Muscle layer of duodenum (tissue), 2 donors: ENCODE data around the gene LRBA.
"Not testable (repeated sequence)": the region's sequence is repeated elsewhere in the genome, so short reads cannot be mapped to it uniquely, and the experiment has no call there.

Source experiments
- H3K27ac ChIP-seq: one replicate; pipeline ENCODE4 v1.7.0; 2013; ENCODE audit warnings: mild to moderate bottlenecking, low read length
- H3K27me3 ChIP-seq: one replicate; pipeline ENCODE4 v1.7.0; 2013; ENCODE audit warnings: low read depth, mild to moderate bottlenecking, control low read depth, low read length
- H3K36me3 ChIP-seq, 2 donors: one replicate each; pipeline ENCODE4 v1.7.0; 2013; ENCODE audit warnings: low read length in 2 of 2, control low read depth in 1 of 2, mild to moderate bottlenecking in 1 of 2; ENCODE audit not compliant: insufficient read depth in 2 of 2, control insufficient read depth in 1 of 2
- H3K4me1 ChIP-seq, 2 donors: one replicate each; pipeline ENCODE4 v1.7.0; 2013; ENCODE audit warnings: low read length in 2 of 2, mild to moderate bottlenecking in 2 of 2, control low read depth in 1 of 2, moderate library complexity in 1 of 2; ENCODE audit not compliant: insufficient read depth in 2 of 2, control insufficient read depth in 1 of 2
- H3K4me3 ChIP-seq, 2 donors: one replicate each; pipeline ENCODE4 v1.7.0; 2013; ENCODE audit warnings: low read length in 2 of 2, low read depth in 1 of 2, mild to moderate bottlenecking in 1 of 2
- H3K9me3 ChIP-seq, 2 donors: one replicate each; pipeline ENCODE4 v1.7.0; 2013; ENCODE audit warnings: low read length in 2 of 2, control low read depth in 1 of 2, mild to moderate bottlenecking in 1 of 2; ENCODE audit not compliant: control insufficient read depth in 1 of 2
- donor health status: healthy.

The LRBA gene

DNA sequence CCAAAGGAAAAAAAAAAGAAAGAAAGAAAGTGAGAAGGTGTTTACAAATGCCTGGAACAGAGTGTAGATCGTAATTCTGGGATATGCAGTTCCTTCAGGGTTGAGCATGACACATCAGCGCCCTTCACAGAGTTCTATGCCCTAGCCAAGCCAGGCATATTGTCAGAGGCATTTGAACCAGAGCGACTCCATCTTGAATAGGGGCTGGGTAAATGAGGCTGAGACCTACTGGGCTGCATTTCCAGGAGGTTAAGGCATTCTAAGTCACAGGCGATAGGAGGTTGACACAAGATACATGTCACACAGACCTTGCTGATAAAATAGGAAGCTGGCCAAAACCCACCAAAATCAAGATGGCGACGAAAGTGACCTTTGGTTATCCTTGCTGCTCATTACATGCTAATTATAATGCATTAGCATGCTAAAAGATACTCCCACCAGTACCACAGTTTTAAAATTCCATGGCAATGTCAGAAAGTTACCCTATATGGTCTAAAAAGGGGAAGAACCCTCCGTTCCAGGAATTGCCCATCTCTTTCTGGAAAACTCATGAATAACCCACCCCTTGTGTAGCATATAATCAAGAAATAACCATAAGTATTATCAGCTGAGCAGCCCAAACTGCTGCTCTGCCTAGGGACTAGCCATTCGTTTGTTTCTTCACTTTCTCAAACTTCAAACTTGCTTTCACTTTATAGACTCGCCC, 23.5 kb upstream of the LRBA start:
- Histone ChIP-seq H3K36me3 (no peaks in the 10 kb centered on the region), H3K27me3 (no peaks in the 10 kb centered on the region), H3K9me3 (no peaks in the 10 kb centered on the region), H3K27ac (no peak overlapping the region), H3K4me3 (no peak overlapping the region), H3K4me1 (peaks cover 0 to 6% of the 10 kb centered on the region in 2 donors)

DNA sequence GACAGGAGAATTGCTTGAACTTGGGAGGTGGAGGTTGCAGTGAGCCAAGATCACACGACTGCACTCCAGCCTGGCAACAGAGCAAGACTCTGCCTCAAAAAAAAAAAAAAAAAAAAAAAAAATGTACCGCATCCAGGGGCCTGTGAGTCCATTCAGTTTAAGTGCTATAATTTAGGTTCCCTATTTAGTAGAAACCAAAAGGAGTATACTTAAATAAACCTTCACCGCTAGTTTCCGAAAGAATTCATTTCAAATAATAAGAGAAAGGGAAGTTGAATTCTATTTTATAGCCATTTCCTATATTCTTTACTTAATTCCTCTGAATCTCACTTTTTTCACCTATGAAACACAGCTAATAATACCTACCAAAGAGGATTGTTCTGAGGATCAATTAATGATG, 20.8 kb upstream of the LRBA start:
- Histone ChIP-seq H3K27ac (no peak overlapping the region), H3K27me3 (no peaks in the 10 kb centered on the region), H3K4me1 (peaks cover 0 to 6% of the 10 kb centered on the region in 2 donors), H3K36me3 (no peaks in the 10 kb centered on the region), H3K9me3 (no peaks in the 10 kb centered on the region), H3K4me3 (no peak overlapping the region)

DNA sequence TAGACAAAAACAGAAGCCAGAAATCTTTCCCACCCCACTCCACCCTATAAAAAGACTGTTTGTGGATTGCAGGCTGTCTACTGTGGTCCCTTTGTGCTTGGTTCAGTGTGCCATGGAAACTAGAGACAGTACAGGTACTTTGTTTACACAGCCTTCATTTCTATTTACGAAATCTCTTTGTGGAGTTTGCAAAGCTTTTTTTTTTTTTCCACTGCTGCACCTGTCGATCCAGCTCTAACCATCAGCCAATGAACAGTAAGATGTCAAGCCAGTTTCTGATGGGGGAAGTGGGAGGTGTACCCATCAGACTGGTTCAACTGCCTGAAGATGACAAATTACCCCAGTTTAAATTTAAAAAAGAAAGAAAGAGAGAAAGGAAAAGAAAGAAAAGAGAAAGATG, 20.2 kb upstream of the LRBA start:
- Histone ChIP-seq H3K4me3 (no peak overlapping the region), H3K27me3 (no peaks in the 10 kb centered on the region), H3K36me3 (no peaks in the 10 kb centered on the region), H3K27ac (no peak overlapping the region), H3K9me3 (no peaks in the 10 kb centered on the region), H3K4me1 (peaks cover 0 to 6% of the 10 kb centered on the region in 2 donors)

DNA sequence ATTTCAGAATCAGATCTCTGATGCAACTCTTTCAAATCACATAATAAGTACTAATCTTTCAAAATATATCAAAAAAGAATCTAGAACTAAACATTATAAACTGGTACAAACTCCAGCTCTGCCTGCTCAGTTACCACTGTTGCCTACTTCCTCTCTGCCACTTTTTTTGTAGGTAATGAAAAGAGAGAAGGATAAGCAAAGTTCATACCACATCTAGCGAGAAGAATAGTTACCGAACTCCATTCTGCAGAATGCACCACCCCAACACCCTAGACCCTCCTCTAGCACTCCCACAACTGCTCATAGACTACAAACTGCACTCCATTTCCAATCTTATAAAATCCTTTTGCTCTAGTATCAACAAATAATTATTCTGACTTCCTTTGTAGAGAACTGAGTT, 19.7 kb upstream of the LRBA start:
- no peaks in the 10 kb centered on the region for H3K27me3 ChIP-seq
- H3K4me1 ChIP-seq, result peaks cover 0 to 6% of the 10 kb centered on the region in 2 donors
- H3K9me3 ChIP-seq, result no peaks in the 10 kb centered on the region
- no peaks in the 10 kb centered on the region for H3K36me3 ChIP-seq
- no peak overlapping the region for H3K27ac ChIP-seq
- no peak overlapping the region for H3K4me3 ChIP-seq

DNA sequence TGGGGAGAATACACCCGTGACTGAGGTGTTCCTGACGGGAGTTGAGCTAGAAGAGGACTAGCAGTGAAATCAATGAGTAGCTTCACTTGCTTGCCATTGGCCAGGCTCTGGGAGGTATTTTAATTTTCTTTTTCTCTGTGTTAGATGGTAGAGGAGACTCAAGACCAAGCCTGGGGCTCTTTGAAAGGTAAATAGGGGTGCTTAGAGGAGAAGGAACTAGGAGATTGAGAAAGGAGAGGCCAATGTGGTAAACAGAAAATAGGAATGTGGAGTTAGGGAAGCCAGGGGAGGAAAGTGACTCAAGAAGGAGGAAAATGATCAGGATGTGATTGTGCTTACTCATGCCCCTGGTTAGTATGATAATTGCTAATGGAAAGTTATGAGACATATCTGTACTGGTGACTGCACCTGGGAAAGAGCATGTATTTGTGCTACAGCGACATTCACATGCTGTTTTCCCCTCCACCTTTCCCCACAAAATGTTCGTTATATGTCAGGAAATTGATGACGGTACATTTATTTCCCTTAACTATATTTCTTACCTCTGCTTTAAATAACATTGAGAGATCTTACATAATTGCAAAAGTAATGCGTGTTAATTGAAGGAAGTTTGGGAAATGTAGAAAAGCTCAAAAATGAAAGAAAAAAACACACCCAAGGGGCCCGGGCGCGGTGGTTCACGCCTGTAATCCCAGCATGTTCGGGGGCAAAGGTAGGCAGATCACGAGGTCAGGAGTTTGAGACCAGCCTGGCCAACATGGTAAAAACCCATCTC, 16.9 kb upstream of the LRBA start:
- no peaks in the 10 kb centered on the region for H3K36me3 ChIP-seq
- H3K4me3 ChIP-seq, result no peak overlapping the region
- H3K27me3 ChIP-seq, result no peaks in the 10 kb centered on the region
- no peaks in the 10 kb centered on the region for H3K9me3 ChIP-seq
- H3K4me1 ChIP-seq, result peaks cover 0 to 6% of the 10 kb centered on the region in 2 donors
- no peak overlapping the region for H3K27ac ChIP-seq

DNA sequence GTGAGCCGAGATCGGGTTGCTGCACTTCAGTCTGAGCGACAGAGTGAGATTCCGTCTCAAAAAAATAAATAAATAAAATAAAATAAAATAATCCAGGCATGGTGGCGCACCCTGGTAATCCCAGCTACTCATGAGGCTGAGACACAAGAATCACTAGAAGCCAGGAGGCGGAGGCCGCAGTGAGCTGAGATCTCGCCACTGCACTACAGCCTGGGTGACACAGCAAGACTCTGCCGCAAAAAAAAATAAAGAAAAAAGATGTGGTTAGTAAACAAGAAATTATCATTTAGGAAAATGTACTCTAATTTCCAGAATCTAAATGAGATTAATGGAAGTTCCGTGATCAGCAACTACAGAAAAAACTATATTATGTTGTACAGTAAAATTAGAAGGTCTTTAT, 14.5 kb upstream of the LRBA start:
- no peaks in the 10 kb centered on the region for H3K36me3 ChIP-seq
- H3K4me1 ChIP-seq, result no peaks in the 10 kb centered on the region
- H3K9me3 ChIP-seq, result no peaks in the 10 kb centered on the region
- H3K27me3 ChIP-seq, result no peaks in the 10 kb centered on the region
- H3K4me3 ChIP-seq, result no peak overlapping the region
- H3K27ac ChIP-seq, result no peak overlapping the region

DNA sequence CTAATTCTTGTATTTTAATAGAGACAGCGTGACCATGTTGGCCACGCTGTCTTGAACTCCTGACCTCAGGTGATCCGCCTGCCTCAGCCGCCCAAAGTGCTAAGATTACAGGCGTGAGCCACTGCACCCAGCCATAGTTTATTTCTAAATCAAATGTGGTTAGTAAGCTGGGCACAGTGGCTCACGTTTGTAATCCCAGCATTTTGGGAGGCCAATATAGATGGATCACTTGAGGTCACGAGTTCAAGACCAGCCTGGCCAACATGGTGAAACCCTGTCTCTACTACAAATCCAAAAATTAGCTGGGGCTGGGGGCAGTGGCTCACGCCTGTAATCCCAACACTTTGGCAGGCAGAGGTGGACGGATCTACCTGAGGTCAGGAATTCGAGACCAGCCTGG, 13.9 kb upstream of the LRBA start:
- H3K4me3 ChIP-seq, H3K9me3 ChIP-seq, H3K4me1 ChIP-seq, H3K27me3 ChIP-seq, H3K36me3 ChIP-seq, H3K27ac ChIP-seq: not testable (repeated sequence)

DNA sequence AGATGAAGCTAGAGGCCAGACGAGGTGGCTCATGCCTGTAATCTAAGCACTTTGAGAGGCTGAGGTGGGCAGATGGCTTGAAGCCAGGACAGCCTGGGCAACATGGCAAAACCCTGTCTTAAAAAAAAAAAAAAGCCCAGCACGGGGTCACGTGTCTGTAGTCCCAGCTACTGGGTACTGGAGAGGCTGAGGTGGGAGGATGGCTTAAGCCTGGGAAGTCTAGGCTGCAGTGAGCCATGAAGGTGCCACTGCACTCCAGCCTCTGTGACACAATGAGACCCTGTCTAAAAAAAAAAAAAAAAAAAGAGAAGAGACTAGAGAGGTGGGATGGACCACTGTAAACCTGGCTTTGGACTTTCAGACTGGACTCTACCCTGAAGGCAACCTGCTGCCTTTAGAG, 10.7 kb upstream of the LRBA start:
- Histone ChIP-seq H3K36me3 (no peaks in the 10 kb centered on the region), H3K27ac (no peak overlapping the region), H3K9me3 (no peaks in the 10 kb centered on the region), H3K4me1 (no peaks in the 10 kb centered on the region), H3K27me3 (no peaks in the 10 kb centered on the region), H3K4me3 (no peak overlapping the region)

DNA sequence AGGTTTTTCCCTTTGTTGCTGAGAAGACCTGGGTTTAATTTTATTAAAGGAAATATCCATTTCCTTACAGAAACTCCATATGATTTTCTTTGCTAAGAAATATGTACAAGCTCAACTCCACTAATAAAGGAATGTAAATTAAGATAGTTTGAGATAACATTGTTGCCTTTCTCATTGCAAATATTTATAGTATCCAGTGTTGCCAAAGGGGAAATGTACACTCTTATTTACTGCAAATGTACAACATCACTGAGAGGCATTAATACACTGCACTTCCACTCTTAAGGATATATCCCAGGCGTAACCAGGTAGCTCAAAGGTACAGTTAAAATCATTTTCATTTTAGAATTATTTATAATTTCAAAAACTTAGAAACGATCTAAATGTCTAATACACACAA, 7.5 kb upstream of the LRBA start:
- Histone ChIP-seq H3K27ac (no peak overlapping the region), H3K9me3 (no peaks in the 10 kb centered on the region), H3K4me3 (no peak overlapping the region), H3K4me1 (no peaks in the 10 kb centered on the region), H3K27me3 (no peaks in the 10 kb centered on the region), H3K36me3 (no peaks in the 10 kb centered on the region)

DNA sequence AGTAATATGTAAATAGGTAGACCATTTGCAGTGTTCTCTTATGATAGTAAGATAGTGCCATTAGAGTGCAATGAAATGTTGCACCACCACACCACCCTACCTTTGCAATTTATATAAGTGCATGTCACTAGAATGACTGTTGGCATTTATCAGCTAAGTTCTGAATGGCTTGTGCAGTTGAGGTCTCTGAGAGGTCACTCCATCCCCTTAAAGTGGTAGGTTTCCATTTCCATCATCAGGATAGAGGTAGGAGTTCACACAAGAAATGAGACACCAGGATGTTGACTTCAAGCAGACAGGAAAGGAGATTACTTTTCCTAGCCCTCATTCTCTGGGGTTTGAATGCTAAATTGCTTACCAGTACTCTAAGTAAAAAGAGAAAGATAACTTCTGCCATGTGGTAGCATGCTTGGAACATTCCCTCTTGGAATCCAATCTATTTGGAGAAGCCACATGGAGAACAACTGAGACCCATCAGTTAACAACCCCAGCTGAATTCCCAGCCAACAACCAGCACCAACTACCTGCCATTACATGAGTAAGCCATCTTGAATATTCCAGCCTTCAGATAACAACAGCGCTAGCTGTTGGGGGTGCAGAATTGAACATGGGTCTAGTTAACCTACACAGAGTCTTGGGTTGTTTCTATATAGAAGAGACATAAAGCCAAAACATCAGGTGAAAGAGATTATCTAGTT, 6.7 kb upstream of the LRBA start:
- no peaks in the 10 kb centered on the region for H3K27me3 ChIP-seq
- H3K4me1 ChIP-seq, result no peaks in the 10 kb centered on the region
- H3K9me3 ChIP-seq, result no peaks in the 10 kb centered on the region
- no peaks in the 10 kb centered on the region for H3K36me3 ChIP-seq
- no peak overlapping the region for H3K27ac ChIP-seq
- H3K4me3 ChIP-seq, result no peak overlapping the region

DNA sequence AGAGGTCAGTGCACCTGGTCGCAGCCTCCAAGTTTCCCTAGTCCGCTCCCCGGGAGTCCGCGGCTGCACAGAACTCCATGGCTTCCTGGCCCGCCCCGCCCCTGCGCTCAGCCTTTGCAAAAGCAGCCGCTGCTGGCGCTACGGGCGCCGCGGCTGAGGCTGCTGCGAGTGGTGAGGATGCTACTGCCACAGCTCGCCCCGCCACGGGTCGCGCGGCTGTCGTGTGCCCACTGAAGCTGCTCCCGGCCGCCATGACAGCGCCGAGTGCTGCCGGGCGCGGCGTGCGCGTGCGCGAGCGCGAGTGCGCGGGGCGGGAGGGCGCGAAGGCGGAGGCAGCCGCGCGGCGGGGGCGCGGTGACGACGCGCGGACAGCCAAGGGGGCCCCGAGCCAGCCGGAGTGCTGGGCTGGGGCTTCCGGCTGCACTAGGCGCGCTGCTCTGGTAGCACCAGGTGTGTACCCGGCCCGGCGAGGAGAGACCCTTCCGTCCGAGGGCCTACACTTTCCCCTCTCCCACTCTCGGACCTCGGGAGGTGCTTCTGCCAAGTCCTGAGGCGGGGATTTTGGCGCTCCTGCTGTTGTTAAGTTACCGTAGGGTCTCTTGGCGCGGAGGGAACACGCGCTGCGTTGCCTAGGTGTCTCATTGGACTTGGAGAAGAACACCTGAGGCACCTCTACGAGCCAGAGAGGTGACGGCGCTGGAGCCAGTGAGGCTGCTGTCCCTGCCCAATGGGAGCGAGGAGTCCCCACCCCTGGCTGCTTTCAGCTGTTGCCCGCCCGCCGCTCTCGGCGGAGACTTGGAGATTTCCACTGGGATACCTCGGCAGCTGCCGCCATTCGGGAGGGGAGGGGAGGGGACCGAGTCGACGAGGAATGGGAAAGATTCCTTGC, 619 bp upstream of the LRBA start:
- Histone ChIP-seq H3K4me3 (peak overlapping the region; percentile 99 to 100), H3K4me1 (peaks cover 4 to 10% of the 10 kb centered on the region in 2 donors), H3K36me3 (no peaks in the 10 kb centered on the region), H3K27ac (peak overlapping the region; percentile 87), H3K9me3 (no peaks in the 10 kb centered on the region), H3K27me3 (no peaks in the 10 kb centered on the region)
